Measurements from ENCODE around the gene TMEM247. TPM values are rescaled to one million over a fixed set of nuclear protein-coding genes. Genes with fewer than 3 reads are reported as not detected.

TMEM247 gene
- total and polyA plus RNA-seq, 12 donors: not detected

- WGBS, 4 donors: 55 to 66% (median 58%) methylated on average over 6 to 8 of the region's 8 CpGs
- intact Hi-C loops (cut with DNase I): no loop called here
- Histone ChIP-seq H3K27ac (peak overlapping the region in 3 of 5 donors; percentile 2 to 47 (median 11)), H3K9me3 (replicated peaks in 1 of 3) (no peaks in the 10 kb centered on the region), H3K27me3 (no peaks in the 10 kb centered on the region), H3K4me1 (replicated peaks in 1 of 2) (peaks cover 0 to 5% of the 10 kb centered on the region in 2 donors), H3K36me3 (replicated peaks in 1 of 2) (no peaks in the 10 kb centered on the region), H3K4me3 (no peak overlapping the region)
- peak in 1 of 6 experiments; percentile 6 for TF ChIP-seq CTCF (IDR thresholded peaks at IDR 0.05)
- TF ChIP-seq POLR2A (IDR thresholded peaks at IDR 0.05): no peak
- DNase-seq: peak in 5 of 7 donors; percentile 28 to 65 (median 45)
Measured at GRCh38 chr2:46504685-46505471, 25.5 kb downstream of the TMEM247 start.

GRCh38 chr2:46505472-46505783 lies 26.1 kb downstream of the TMEM247 start:
- Histone ChIP-seq H3K9me3 (replicated peaks in 1 of 3) (no peaks in the 10 kb centered on the region), H3K27me3 (no peaks in the 10 kb centered on the region), H3K4me1 (replicated peaks in 1 of 2) (peaks cover 0 to 3% of the 10 kb centered on the region in 2 donors), H3K27ac (peak overlapping the region in 1 of 5 donors; percentile 47), H3K36me3 (replicated peaks in 1 of 2) (no peaks in the 10 kb centered on the region), H3K4me3 (no peak overlapping the region)
- 88 to 95% (median 91%) methylated on average over 3 of the region's 3 CpGs for WGBS, 4 donors
- intact Hi-C loops (cut with DNase I): no loop called here
- TF ChIP-seq CTCF (IDR thresholded peaks at IDR 0.05) (no peak), POLR2A (IDR thresholded peaks at IDR 0.05) (no peak)
- DNase-seq: no peak

- no peak for DNase-seq
- Histone ChIP-seq H3K27me3 (no peaks in the 10 kb centered on the region), H3K4me1 (replicated peaks in 1 of 2) (no peaks in the 10 kb centered on the region), H3K4me3 (no peak overlapping the region), H3K9me3 (replicated peaks in 1 of 3) (no peaks in the 10 kb centered on the region), H3K36me3 (replicated peaks in 1 of 2) (no peaks in the 10 kb centered on the region), H3K27ac (no peak overlapping the region)
- no peak for TF ChIP-seq CTCF (IDR thresholded peaks at IDR 0.05)
- no peak for TF ChIP-seq POLR2A (IDR thresholded peaks at IDR 0.05)
- 57 to 71% (median 60%) methylated on average over 6 of the region's 6 CpGs for WGBS, 4 donors
- intact Hi-C loops (cut with DNase I): loop anchor here in 1 of 2 donors (2.0 kb wide), 1 partner anchor 27 kb away; no protein-coding TSS in a partner anchor
Measured at GRCh38 chr2:46506131-46506706, 26.9 kb downstream of the TMEM247 start.

GRCh38 chr2:46508312-46508711 lies 28.9 kb downstream of the TMEM247 start:
- Histone ChIP-seq H3K9me3 (replicated peaks in 1 of 3) (no peaks in the 10 kb centered on the region), H3K4me3 (no peak overlapping the region), H3K36me3 (replicated peaks in 1 of 2) (no peaks in the 10 kb centered on the region), H3K27ac (no peak overlapping the region), H3K27me3 (no peaks in the 10 kb centered on the region), H3K4me1 (replicated peaks in 1 of 2) (no peaks in the 10 kb centered on the region)
- WGBS, 4 donors: 89 to 97% (median 95%) methylated on average over 3 of the region's 3 CpGs
- no peak for DNase-seq
- TF ChIP-seq CTCF (IDR thresholded peaks at IDR 0.05): no peak
- intact Hi-C loops (cut with DNase I): no loop called here

All from adrenal gland (tissue), 12 donors.